Measurements from ENCODE around the gene LSAMP.

DNA sequence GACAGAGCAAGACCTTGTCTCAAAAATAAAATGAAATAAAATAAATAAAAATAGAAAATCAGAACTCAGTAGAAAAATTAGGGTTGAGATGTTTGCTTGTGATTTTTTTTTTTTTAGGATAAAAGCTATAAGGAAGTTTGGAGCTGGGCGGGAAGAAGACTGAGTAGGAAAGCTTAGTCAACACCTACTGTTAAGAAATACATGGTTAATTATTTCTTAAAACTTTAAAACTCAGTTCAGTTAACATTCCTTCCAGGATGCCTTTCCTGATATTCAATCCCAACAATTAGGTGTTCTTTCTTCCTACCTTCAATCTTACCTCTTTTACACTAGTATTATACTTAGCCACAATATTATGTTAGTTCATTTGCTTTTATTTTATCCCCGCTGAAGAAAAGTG is 246.2 kb downstream of the LSAMP start:
- TF ChIP-seq JUN (IDR thresholded peaks at IDR 0.05), result no peak
- no peak for TF ChIP-seq POLR2A (IDR thresholded peaks at IDR 0.05; ENCODE audit: low read length)
- no peak for TF ChIP-seq NR3C1 (IDR thresholded peaks at IDR 0.05)
